GM19467 (cell line): ENCODE results near the gene DLGAP1.

Source experiments
- ATAC-seq: cut with Tn5 transposase; IDR thresholded peaks from one replicate; pipeline ENCODE4 v1.9.1; 2021; ENCODE audit warnings: mild to moderate bottlenecking, moderate library complexity; ENCODE audit not compliant: unreplicated experiment

DLGAP1 gene

GRCh38 chr18:3747176-3747973 is 707.7 kb downstream of the DLGAP1 start:
- no peak for ATAC-seq

GRCh38 chr18:3742541-3742940 is 712.6 kb downstream of the DLGAP1 start:
- ATAC-seq: no peak

- no peak for ATAC-seq
Measured at GRCh38 chr18:3741333-3741732, 713.8 kb downstream of the DLGAP1 start.

- no peak for ATAC-seq
Measured at GRCh38 chr18:3728704-3729437, 726.2 kb downstream of the DLGAP1 start.

GRCh38 chr18:3727274-3727673 is 727.8 kb downstream of the DLGAP1 start:
- no peak for ATAC-seq

GRCh38 chr18:3726238-3726951 is 728.7 kb downstream of the DLGAP1 start:
- no peak for ATAC-seq

- ATAC-seq: no peak
Measured at GRCh38 chr18:3725115-3725514, 730.0 kb downstream of the DLGAP1 start.

GRCh38 chr18:3723554-3723953 is 731.6 kb downstream of the DLGAP1 start:
- no peak for ATAC-seq

- ATAC-seq: no peak
Measured at GRCh38 chr18:3722649-3723433, 732.3 kb downstream of the DLGAP1 start.

GRCh38 chr18:3721771-3722648 is 733.1 kb downstream of the DLGAP1 start:
- ATAC-seq: no peak

- ATAC-seq: no peak
Measured at GRCh38 chr18:3720818-3721545, 734.1 kb downstream of the DLGAP1 start.

GRCh38 chr18:3720159-3720558 is 734.9 kb downstream of the DLGAP1 start:
- ATAC-seq: no peak

- no peak for ATAC-seq
Measured at GRCh38 chr18:3717376-3718025, 737.6 kb downstream of the DLGAP1 start.

- ATAC-seq: no peak
Measured at GRCh38 chr18:3716116-3716660, 738.9 kb downstream of the DLGAP1 start.

GRCh38 chr18:3715231-3716080 is 739.7 kb downstream of the DLGAP1 start:
- no peak for ATAC-seq

GRCh38 chr18:3713708-3714107 is 741.4 kb downstream of the DLGAP1 start:
- ATAC-seq: no peak

- ATAC-seq: no peak
Measured at GRCh38 chr18:3713166-3713565, 741.9 kb downstream of the DLGAP1 start.

- no peak for ATAC-seq
Measured at GRCh38 chr18:3712491-3712890, 742.6 kb downstream of the DLGAP1 start.
